Fibroblast of peridontal ligament (primary cell): Measurements from ENCODE around the gene ASPSCR1.
"Not testable (repeated sequence)": the region's sequence is repeated elsewhere in the genome, so short reads cannot be mapped to it uniquely, and the experiment has no call there.

Experiments used
- DNase-seq: peaks from one replicate; pipeline ENCODE4 v3.0.0-alpha.2; 2010; ENCODE audit errors: extremely low read depth

Gene ASPSCR1

GRCh38 chr17:81941484-81942166, 35.8 kb upstream of the ASPSCR1 start:
- no peak for DNase-seq

GRCh38 chr17:81942167-81942553, 35.3 kb upstream of the ASPSCR1 start:
- no peak for DNase-seq

- DNase-seq: no peak
Measured at GRCh38 chr17:81944858-81945257, 32.6 kb upstream of the ASPSCR1 start.

- DNase-seq: no peak
Measured at GRCh38 chr17:81947189-81947588, 30.2 kb upstream of the ASPSCR1 start, which contains the start of gene MYADML2. MYADML2 (minus strand) TSS chr17:81947233; CDS start chr17:81941741, 5,492 bp downstream.

- no peak for DNase-seq
Measured at GRCh38 chr17:81948635-81949378, 28.6 kb upstream of the ASPSCR1 start.

GRCh38 chr17:81950501-81950900, 26.9 kb upstream of the ASPSCR1 start:
- no peak for DNase-seq

GRCh38 chr17:81951785-81952684, 25.4 kb upstream of the ASPSCR1 start:
- DNase-seq: no peak

GRCh38 chr17:81952792-81953228, 24.6 kb upstream of the ASPSCR1 start:
- DNase-seq: no peak

- not testable (repeated sequence) for DNase-seq
Measured at GRCh38 chr17:81953443-81953842, 24.0 kb upstream of the ASPSCR1 start.

GRCh38 chr17:81954131-81955057, 23.0 kb upstream of the ASPSCR1 start:
- no peak for DNase-seq

GRCh38 chr17:81955058-81955681, 22.3 kb upstream of the ASPSCR1 start:
- no peak for DNase-seq

GRCh38 chr17:81955756-81956544, 21.5 kb upstream of the ASPSCR1 start:
- no peak for DNase-seq

GRCh38 chr17:81956607-81957589, 20.5 kb upstream of the ASPSCR1 start:
- no peak for DNase-seq

GRCh38 chr17:81957691-81958432, 19.6 kb upstream of the ASPSCR1 start:
- DNase-seq: no peak

GRCh38 chr17:81958633-81959342, 18.6 kb upstream of the ASPSCR1 start:
- no peak for DNase-seq

GRCh38 chr17:81959362-81960129, 17.9 kb upstream of the ASPSCR1 start:
- peak; percentile 18 for DNase-seq
